ENCODE data around the gene CDK5RAP3.
A peak's percentile ranks its signal among the peaks of the same experiment; 100 is the strongest.
"Not testable (repeated sequence)": the region's sequence is repeated elsewhere in the genome, so short reads cannot be mapped to it uniquely, and the experiment has no call there.

The CDK5RAP3 gene

GRCh38 chr17:47999582-47999981 is 28.7 kb downstream of the CDK5RAP3 start:
- TF ChIP-seq, protein P1, sequence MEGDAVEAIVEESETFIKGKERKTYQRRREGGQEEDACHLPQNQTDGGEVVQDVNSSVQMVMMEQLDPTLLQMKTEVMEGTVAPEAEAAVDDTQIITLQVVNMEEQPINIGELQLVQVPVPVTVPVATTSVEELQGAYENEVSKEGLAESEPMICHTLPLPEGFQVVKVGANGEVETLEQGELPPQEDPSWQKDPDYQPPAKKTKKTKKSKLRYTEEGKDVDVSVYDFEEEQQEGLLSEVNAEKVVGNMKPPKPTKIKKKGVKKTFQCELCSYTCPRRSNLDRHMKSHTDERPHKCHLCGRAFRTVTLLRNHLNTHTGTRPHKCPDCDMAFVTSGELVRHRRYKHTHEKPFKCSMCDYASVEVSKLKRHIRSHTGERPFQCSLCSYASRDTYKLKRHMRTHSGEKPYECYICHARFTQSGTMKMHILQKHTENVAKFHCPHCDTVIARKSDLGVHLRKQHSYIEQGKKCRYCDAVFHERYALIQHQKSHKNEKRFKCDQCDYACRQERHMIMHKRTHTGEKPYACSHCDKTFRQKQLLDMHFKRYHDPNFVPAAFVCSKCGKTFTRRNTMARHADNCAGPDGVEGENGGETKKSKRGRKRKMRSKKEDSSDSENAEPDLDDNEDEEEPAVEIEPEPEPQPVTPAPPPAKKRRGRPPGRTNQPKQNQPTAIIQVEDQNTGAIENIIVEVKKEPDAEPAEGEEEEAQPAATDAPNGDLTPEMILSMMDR (IDR thresholded peaks at IDR 0.05; ENCODE audit: borderline replicate concordance, control extremely low read depth, extremely low read depth, insufficient read depth, missing control alignments) = no peak
- in situ Hi-C loops (cut with MboI; ENCODE audit: low sequenced_read_pairs, unreplicated experiment) = no loop called here
- no peak for DNase-seq (ENCODE audit: low spot score)

DNA sequence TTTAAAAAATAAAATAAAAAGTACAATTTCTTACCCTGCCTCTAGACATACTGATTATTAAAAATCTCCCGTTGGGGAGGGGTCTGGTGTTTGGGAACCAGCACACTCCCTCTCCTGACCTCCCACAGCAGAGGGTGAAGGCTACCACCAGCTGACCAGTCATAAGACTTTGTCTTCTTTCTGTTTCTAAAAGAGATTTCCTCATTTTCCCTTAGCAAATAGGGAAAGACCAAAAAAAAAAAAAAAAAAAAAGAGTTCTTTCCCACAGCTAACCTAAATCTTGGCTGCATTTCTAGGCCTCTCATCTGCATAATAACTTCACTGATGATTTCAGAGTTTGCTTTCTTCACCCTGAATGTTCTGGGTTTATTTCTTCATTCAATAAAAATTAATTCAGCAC is 30.3 kb downstream of the CDK5RAP3 start:
- DNase-seq (ENCODE audit: low spot score) = no peak
- in situ Hi-C loops (cut with MboI; ENCODE audit: low sequenced_read_pairs, unreplicated experiment) = no loop called here
- TF ChIP-seq, protein P1 (IDR thresholded peaks at IDR 0.05; ENCODE audit: borderline replicate concordance, control extremely low read depth, extremely low read depth, insufficient read depth, missing control alignments) = no peak

DNA sequence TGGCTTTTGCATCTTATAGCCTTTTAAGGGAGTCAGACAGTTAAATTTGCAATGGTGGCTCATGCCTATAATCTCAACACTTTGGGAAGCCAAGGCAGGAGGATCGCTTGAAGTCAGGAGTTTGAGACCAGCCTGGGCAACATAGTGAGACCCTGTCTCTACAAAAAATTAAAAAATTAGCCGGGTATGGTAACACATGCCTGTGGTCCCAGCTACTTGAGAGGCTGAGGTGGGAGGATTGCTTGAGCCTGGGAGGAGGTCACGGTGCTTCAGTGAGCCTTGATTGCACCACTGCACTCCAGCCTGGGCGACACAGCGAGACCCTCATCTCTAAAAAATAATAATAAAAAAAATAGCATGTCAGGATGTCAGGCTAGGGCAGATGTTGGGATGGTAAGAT is 30.7 kb downstream of the CDK5RAP3 start:
- in situ Hi-C loops (cut with MboI; ENCODE audit: low sequenced_read_pairs, unreplicated experiment); DNase-seq (ENCODE audit: low spot score): not testable (repeated sequence)

DNA sequence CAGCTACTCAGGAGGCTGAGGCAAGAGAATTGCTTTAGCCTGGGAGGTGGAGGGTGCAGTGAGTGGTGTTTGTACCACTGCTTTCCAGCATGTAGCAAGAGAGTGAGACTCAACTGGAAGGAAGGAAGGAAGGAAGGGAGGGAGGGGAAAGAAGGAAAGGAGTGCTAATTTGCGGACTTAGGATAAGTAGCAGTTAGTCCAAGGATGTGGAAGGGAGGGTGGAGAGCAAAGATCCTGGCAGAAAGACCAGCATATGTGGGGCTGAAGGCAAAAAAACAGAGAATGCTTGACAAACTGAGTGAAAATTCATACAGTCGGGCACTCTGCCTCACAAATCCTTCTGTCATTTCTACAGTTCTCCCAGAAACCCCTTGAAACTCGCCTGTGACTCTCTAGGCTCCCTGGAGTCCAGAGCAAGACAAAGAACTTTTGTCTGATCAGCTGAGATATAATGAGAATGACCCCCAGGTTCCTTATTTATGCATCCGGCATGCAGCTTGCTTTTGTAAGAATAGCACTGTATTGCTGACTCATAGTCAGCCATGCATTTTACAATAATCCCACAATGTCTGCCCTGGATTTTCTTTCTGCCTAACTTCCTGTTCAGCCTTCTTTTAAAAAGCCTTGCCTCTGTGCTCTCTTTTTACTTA is 31.5 kb downstream of the CDK5RAP3 start:
- TF ChIP-seq, protein P1 (IDR thresholded peaks at IDR 0.05; ENCODE audit: borderline replicate concordance, control extremely low read depth, extremely low read depth, insufficient read depth, missing control alignments) = no peak
- peak; percentile 73 for DNase-seq (ENCODE audit: low spot score)
- in situ Hi-C loops (cut with MboI; ENCODE audit: low sequenced_read_pairs, unreplicated experiment) = no loop called here

GRCh38 chr17:48002916-48003416 is 32.1 kb downstream of the CDK5RAP3 start:
- no peak for DNase-seq (ENCODE audit: low spot score)
- in situ Hi-C loops (cut with MboI; ENCODE audit: low sequenced_read_pairs, unreplicated experiment) = no loop called here
- TF ChIP-seq, protein P1 (IDR thresholded peaks at IDR 0.05; ENCODE audit: borderline replicate concordance, control extremely low read depth, extremely low read depth, insufficient read depth, missing control alignments) = no peak

DNA sequence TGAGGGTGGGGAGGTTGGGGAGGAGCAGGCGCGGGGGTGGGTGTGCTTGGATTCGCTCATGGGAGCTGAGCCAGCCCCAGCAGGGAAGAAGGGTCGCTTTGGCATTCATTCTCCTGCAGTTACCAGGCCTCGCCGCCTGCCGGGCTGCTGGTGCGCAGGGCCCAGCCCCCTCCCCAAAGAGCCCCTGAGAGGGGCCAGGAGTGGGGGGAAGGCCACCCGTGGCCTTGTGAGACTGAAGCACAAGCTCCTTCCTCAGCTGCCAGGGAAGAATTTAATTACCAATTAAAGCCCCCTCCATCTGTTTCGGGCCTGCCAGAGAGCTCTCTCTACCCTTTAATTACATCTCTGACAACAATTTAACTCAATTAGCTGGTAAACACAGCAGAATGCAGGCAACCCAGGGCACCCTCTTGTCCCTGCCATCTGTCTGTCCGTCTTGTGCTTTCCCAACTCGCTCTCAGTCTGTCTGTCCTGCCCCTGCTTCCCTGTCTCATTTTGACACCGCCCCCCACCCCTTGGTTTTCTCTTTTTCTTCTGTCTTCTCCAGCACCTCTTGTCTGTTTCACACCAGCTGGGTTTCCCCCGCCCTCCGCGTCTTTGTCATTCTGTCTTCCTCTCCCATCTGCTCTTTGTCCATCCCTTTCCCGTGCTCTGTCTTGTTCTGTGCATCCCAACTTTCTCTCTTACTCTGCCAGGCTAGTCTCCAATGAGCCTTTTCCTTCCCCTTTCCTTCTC is 32.7 kb downstream of the CDK5RAP3 start:
- TF ChIP-seq, protein P1 (IDR thresholded peaks at IDR 0.05; ENCODE audit: borderline replicate concordance, control extremely low read depth, extremely low read depth, insufficient read depth, missing control alignments) = no peak
- no peak for DNase-seq (ENCODE audit: low spot score)
- in situ Hi-C loops (cut with MboI; ENCODE audit: low sequenced_read_pairs, unreplicated experiment) = no loop called here

DNA sequence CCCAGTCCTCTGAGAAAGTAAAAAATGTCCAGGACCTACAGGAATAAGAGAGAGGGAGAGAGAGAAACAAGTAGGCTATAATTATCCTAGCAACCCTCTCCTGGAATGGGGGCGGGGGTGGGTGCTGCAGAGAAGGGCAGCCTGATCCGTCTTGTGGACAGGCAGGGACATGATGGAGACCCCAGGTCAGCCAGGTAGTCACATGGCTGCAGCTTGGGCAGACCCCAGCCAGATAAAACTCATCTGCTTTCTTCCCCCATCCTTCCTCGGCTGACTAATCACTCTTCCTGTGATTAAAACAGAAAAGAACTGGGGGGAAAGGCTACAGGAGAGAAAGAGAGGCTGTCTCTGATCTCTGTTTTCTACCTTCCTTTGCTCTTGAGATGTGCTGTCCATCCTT is 34.1 kb downstream of the CDK5RAP3 start:
- TF ChIP-seq, protein P1 (IDR thresholded peaks at IDR 0.05; ENCODE audit: borderline replicate concordance, control extremely low read depth, extremely low read depth, insufficient read depth, missing control alignments) = no peak
- no peak for DNase-seq (ENCODE audit: low spot score)
- in situ Hi-C loops (cut with MboI; ENCODE audit: low sequenced_read_pairs, unreplicated experiment) = no loop called here
